Measurements from ENCODE around the gene JOSD2.
"Not testable (repeated sequence)": the region's sequence is repeated elsewhere in the genome, so short reads cannot be mapped to it uniquely, and the experiment has no call there.

JOSD2 gene

DNA sequence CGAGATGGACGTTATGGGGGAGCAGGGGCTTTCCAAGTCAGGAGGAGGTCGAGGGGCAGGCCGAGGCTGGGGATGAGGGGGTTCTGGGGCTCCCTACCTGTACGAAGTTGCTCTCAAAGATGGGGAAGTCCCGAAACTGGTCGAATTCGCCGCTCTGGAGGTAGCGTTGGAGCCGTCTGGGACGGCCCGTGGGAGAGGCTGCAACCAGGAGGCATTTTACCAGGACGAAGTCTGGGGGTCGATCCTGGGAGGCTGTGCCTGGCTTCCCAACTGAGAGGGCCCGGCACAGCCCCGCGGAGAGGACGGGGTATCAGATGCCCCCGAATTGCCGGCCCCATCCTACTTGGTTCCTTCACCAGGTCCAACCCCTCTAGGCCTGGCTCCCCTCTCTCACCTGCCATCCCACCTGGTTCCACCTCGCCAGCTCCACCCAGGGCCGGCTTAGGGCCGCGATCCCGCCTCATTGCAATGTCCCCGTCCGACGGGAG lies 35.2 kb downstream of the JOSD2 start:
- no peak for DNase-seq

GRCh38 chr19:50475101-50475568 lies 35.9 kb downstream of the JOSD2 start:
- DNase-seq: no peak

GRCh38 chr19:50473336-50473735 lies 37.7 kb downstream of the JOSD2 start:
- not testable (repeated sequence) for DNase-seq

GRCh38 chr19:50468818-50469217 lies 42.2 kb downstream of the JOSD2 start:
- no peak for DNase-seq

DNA sequence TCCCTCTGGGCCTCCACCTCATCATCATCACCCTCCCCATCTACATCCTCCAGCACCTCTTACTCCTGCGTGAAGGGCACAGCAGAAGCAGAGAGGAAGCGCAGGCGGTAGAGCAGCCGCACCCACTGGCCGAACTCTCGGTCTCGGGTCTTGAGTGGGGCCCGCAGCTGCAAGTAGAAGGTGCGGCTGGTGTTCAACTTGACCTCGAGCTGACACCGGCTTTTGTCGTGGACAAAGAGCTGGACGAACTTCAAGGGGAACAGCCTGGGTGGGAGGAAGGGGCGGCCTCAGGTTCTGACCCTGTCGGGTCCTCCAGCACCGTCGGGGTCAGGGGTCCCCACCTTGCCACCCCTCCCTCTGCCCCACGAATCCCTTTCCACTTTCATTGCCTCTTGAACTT lies 43.4 kb downstream of the JOSD2 start:
- no peak for DNase-seq

DNA sequence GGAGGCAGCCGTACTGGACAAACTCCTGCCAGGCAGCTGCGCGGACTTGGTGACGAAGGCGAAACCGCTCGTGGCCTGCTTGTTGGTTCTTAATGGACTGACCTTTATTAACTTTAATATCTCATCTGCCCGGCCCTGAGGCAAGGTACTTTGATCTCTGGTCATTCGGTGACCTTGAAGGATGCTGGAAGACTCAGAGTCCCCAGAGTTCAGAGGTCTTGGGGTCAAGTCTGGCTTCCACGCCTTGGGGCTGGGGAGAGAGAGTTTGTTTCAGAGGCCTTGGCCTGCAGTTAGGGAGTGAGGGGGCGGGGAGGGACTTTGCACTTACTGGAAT lies 44.3 kb downstream of the JOSD2 start:
- no peak for DNase-seq

- no peak for DNase-seq
These were observed 44.8 kb downstream of the JOSD2 start for GRCh38 chr19:50465986-50466705.

DNA sequence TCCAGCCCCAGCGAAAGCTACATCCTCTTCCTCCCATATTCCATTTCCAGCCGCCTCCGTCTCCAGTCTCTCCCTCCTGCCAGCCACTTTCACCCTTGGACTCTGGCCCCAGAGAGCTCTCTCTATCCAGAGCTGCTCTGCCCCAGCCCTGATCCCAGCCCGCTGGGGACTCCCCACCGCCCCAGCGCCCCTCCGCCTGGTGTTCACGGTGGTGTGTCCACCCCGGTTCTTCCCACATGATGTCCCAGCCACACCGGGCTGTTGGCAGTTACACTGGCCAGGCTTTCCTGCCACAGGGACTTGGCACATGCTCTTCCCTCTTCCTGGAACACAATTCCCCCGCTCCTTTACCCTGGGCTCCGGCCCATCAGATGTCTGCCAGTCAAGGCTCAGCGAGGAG lies 46.0 kb downstream of the JOSD2 start:
- DNase-seq: no peak

DNA sequence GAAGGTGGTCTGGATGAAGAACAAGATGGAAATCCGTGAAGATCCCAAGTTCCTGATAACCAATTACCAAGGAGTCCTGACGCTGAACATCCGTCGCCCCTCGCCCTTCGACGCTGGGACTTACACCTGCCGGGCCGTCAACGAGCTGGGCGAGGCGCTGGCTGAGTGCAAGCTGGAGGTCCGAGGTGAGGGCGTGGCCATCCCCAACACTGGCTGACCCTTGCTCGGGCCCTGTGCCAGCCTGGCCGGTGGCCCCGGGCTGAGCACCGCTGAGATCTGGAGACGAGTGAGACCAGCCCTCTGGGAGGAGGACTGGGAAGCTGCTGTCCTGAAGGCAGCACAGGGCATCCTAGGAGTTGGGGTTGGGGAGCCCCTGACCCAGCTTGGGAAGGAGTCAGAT lies 46.6 kb downstream of the JOSD2 start:
- DNase-seq: no peak

- DNase-seq: no peak
These were observed 48.0 kb downstream of the JOSD2 start for GRCh38 chr19:50462970-50463369.

GRCh38 chr19:50461066-50461875 lies 49.7 kb downstream of the JOSD2 start:
- no peak for DNase-seq

DNA sequence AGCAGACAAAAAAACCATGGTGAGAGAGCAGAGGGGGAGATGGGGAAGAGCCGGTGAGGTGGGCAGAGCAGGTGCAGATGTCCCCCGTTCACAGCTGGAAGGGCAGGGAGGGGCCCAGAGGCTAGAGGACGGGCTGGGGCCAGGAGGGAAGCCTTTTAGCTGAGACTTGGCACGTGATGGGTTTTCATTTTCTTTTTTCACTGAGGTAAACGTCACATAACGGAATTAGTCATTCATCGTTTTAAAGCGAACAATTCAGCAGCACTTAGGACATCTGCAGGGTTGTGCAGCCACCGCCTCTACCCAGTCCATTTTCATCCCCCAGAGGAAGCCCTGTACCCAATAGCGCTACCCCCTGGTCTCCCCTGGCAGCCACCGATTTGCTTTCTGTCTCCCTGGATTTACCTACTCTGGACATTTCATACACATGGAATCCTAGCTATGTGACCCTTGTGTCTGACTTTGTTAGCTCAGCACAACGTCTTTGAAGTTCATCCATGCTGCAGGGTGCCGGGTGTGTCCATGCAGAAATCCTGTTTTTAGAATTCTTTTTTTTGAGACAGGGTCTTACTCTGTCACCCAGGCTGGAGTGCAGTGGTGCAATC lies 50.7 kb downstream of the JOSD2 start:
- no peak for DNase-seq

DNA sequence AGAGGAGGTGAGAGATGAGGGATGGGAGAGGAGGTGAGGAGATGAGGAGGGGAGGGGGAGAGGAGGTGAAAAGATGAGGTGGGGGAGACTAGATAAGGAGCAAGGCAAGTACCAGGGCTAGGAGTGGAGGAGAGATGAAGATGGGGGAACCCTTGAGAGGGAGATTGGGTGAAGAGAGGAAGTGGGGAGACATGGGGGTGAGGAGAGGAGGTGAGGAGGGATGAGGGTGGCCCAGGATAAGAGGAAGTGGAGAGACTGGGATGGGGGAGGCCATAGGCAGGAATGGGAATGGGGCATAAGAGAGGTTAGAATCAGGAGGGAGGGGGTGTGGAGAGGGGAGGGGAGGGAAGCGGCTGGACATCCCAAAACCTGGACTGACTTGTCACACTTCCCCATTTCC lies 51.4 kb downstream of the JOSD2 start:
- DNase-seq: no peak

DNA sequence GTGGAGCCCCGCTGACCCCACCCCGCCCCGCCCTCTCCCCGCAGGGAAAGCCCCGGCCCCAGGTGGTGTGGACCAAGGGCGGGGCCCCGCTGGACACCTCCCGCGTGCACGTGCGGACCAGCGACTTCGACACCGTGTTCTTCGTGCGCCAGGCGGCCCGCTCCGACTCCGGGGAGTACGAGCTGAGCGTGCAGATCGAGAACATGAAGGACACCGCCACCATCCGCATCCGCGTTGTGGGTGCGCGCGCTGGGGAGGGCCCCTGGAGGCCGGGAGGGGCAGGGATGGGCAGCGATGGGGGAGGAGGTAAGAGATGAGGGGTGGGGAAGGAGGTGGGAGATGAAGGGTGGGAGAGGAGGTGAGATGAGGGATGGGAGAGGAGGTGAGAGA lies 51.9 kb downstream of the JOSD2 start:
- no peak for DNase-seq

DNA sequence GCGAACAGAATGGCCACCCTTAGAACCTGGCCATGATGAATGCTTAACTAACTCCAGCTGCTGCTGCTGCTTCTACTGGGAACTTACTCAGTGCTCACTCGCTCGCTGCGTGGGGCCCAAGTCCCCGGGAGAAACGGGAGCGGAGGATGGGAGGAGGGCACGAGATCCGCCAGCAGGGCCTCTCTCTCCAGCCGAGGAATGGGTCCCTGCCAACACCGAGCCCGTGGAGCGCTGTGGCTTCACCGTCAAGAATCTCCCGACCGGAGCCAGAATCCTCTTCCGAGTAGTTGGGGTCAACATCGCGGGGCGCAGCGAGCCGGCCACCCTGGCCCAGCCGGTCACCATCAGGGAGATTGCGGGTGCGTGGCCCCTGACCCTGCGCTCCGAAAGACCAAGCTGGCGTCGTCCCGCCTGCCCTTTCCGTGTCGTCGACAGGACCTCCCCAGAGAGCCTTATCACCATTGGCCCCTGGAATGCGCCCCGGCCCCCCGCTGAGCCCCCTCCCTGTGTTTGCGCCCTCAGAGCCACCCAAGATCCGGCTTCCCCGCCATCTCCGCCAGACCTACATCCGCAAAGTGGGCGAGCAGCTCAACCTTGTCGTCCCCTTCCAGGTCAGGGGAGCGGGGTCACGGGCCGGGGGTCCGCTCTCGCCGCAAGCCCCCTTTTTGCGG lies 52.5 kb downstream of the JOSD2 start:
- DNase-seq: no peak

GRCh38 chr19:50457300-50457699 lies 53.7 kb downstream of the JOSD2 start:
- no peak for DNase-seq
